AG09319 (cell line): Measurements from ENCODE around the gene NCF2.

Source experiments
- DNase-seq: peaks from one replicate; pipeline ENCODE4 v3.0.0-alpha.2; 2010; ENCODE audit warnings: low read depth; ENCODE audit errors: extremely low read depth
- TF ChIP-seq, protein P1 (sequence below): IDR thresholded peaks from 2 replicates; pipeline ENCODE4 v1.5.1; 2011; ENCODE audit warnings: low read depth, mild to moderate bottlenecking, inconsistent platforms, low read length, moderate library complexity

NCF2 gene

DNA sequence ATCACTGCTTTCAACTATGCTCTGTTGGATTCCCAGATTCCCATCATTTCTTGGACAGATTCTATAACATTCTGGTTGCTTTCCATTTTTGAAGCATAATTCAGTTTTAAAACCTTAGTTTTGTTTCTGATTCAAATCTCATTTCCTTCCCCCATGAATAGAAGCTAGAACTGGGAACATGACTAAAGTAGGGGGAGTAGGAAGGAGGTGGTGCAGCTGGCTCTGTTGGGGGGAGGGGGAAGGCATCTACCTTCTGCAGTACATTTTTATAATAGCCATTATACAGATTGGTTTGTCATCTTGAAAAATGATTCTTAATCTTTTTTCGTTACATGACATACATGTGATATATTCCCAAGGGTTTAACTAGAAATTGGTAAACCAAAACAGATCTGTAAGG, 69.9 kb downstream of the NCF2 start:
- TF ChIP-seq, protein P1, sequence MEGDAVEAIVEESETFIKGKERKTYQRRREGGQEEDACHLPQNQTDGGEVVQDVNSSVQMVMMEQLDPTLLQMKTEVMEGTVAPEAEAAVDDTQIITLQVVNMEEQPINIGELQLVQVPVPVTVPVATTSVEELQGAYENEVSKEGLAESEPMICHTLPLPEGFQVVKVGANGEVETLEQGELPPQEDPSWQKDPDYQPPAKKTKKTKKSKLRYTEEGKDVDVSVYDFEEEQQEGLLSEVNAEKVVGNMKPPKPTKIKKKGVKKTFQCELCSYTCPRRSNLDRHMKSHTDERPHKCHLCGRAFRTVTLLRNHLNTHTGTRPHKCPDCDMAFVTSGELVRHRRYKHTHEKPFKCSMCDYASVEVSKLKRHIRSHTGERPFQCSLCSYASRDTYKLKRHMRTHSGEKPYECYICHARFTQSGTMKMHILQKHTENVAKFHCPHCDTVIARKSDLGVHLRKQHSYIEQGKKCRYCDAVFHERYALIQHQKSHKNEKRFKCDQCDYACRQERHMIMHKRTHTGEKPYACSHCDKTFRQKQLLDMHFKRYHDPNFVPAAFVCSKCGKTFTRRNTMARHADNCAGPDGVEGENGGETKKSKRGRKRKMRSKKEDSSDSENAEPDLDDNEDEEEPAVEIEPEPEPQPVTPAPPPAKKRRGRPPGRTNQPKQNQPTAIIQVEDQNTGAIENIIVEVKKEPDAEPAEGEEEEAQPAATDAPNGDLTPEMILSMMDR: no peak

DNA sequence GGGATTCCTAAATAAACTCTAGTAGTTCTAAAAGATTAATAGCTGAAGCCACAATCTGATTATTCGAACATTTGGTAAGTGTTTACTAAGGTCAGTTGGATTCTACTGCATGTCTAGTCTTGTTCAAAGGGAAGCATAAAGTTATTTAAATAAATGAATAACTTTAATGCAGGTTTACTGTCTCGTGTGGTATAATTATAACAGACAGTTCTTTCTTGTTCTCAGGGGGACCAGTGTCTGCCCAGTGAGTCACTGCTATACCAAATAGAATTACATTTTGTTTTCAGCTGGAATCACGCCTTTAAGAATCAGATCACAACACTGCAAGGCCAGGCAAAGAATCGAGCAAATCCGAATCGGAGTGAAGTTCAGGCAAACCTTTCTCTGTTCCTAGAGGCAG, 72.9 kb downstream of the NCF2 start:
- TF ChIP-seq, protein P1: no peak
- no peak for DNase-seq

More for the DNA sequence above, 69.9 kb downstream of the NCF2 start:
- DNase-seq: no peak

DNA sequence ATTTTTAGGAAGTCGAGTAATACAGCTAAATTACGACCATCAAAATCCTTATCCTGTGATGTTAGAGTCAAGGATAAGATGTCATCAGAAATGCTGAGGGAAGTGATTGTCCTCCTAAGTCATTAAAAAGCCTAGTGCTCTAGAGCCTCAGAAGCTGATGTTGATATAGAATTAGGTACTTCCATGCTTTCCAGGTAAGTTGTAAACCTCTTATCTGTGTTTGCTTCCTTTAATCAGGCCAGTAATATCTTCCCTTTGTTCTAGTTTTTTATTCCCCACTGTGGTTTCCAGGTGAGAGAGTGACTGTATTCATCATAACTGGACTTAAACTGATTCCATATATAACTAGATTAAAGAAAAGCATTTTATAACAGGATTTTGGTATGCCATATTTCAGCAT, 73.5 kb downstream of the NCF2 start:
- DNase-seq: no peak
- TF ChIP-seq, protein P1: no peak

DNA sequence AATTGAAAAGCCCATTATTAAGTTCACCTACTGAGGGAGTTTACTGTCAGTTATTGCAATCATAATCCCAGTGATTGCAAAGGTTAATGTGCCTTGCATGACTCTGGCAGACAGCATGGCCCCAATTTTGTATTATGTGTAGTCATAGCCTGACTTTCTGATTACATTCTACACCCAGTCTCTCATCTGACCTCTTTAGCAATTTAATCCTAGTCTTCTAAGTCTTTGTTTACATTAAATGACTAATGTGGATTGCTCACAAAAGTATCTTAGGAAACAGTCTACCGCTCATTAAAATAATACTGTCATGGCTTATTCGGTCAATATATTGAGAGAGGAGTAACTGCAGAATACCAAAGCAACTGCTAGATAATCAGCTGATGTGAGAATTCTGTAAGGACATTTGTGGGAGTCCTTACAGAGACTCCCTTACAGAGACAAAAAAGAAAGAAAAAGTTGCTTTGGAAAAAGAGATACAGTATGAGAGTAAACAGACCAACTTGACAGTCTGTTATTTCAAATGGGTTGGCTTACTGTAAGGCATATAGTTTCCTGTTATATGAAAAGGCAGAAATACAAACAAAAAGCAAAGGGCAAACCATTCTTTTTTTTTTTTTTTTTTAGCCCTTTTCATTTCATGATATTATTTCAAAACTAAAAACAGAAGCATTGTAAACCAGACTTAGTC, 75.1 kb downstream of the NCF2 start:
- TF ChIP-seq, protein P1: no peak
- DNase-seq: peak; percentile 53

DNA sequence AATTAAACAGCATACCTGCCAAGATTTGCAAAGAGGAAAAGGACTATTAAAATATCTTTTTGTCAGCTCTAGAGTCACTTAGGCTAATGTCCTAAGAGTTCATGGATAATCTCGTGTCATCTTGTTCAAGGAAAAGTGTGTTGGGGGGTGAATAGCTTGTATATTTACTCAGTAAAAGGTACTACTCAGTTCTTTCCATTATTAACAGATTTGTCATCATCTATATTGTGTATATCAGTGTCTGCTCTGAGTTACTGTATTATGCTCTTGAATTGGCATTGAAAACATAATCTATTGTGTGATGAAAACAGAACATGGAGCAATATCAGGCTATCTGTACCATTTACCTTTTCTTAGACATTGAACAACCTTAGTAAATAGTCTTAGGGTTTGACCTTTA, 76.0 kb downstream of the NCF2 start:
- TF ChIP-seq, protein P1: no peak

DNA sequence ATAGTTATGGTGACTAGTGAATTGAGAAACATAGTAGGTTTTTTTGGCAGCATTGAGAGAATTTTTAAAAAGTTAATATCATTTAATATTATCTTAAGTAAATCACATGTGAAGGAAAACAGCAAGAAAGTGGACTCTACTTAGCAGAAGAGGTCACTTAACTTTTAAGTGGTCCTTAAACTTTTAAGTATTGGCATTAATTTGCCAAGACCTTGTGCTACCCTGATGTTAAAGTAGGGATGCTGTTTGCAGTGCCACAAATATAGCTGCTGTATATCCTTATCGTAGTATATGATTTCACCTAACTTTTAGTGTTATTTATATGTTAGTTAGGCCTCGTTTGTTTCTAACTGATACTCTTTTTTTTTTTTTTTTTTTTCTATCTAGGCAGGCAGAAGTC, 77.8 kb downstream of the NCF2 start:
- TF ChIP-seq, protein P1: no peak
- DNase-seq: no peak

More for the DNA sequence above, 76.0 kb downstream of the NCF2 start:
- DNase-seq: no peak

DNA sequence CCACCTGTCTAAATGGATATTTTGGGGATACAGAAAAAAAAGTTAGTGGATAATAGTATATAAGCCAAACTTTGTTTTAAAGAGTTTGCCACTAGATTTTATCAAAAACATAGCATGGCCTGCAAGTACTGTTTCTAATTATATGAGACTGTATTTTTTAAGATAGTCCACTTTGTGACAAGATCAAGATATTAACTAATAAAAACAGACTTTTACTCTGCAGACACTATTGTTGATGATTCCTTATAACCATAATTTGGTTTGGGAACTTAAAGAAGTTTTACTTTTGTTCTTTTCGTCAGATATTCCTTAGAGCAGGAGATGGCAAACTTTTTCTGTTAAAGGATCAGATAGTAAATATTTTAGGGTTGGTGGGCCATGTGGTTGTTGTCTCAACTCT, 81.6 kb downstream of the NCF2 start:
- DNase-seq: no peak
- TF ChIP-seq, protein P1: no peak
